IMR-90 (cell line): ENCODE data around the gene TET1. TPM values are rescaled to one million over a fixed set of nuclear protein-coding genes. Genes with fewer than 3 reads are reported as not detected.
"Not testable (repeated sequence)": the region's sequence is repeated elsewhere in the genome, so short reads cannot be mapped to it uniquely, and the experiment has no call there.

Experiments
- ATAC-seq: fragments of 200-7000 bp; cut with Tn5 transposase; 2 replicates; pipeline ENCODE4 v1.9.1; 2020; ENCODE audit warnings: low read depth, mild to moderate bottlenecking, moderate library complexity
- BruUV-seq: library from RNA; stranded (reverse); fragments of 400-500 nt; replicated peaks from 2 replicates; lab custom pipeline; 2021; lab: Mats Ljungman, UMichigan
- CTCF ChIA-PET: fragments of 300-600 bp; formaldehyde crosslinking; extraction: SDS; loops from one replicate; lab custom pipeline; 2021; ENCODE audit warnings: antibody characterized with exemption; lab: Yijun Ruan, JAX
- POLR2A ChIA-PET: fragments of 300-600 bp; sonication (Branson Sonifier 250); formaldehyde crosslinking; loops from one replicate; lab custom pipeline; 2022; ENCODE audit warnings: antibody characterized with exemption; ENCODE audit not compliant: unreplicated experiment; lab: Charles Lee
- DNase-seq: peaks from one replicate; pipeline ENCODE4 v3.0.0; 2013
- H2AFZ ChIP-seq: replicated peaks from 2 replicates; pipeline ENCODE3; 2013; ENCODE audit warnings: low read length, mild to moderate bottlenecking; ENCODE audit not compliant: poor library complexity
- H2AK5ac ChIP-seq: 2 replicates; pipeline ENCODE4 v1.6.1; 2013; ENCODE audit warnings: low read depth, low read length, inconsistent platforms
- H2AK9ac ChIP-seq: replicated peaks from 2 replicates; pipeline ENCODE3; 2013; ENCODE audit warnings: mild to moderate bottlenecking, low read depth, low read length, moderate library complexity; ENCODE audit not compliant: poor library complexity
- H2BK120ac ChIP-seq: 2 replicates; pipeline ENCODE4 v1.6.1; 2013; ENCODE audit warnings: low read depth, low read length, inconsistent platforms
- H2BK15ac ChIP-seq: 3 replicates; pipeline ENCODE4 v1.6.1; 2013; ENCODE audit warnings: low read depth, low read length, inconsistent platforms
- H2BK20ac ChIP-seq: 2 replicates; pipeline ENCODE4 v1.6.1; 2013; ENCODE audit warnings: low read depth, mild to moderate bottlenecking, inconsistent platforms, low read length, moderate library complexity
- H2BK5ac ChIP-seq: 2 replicates; pipeline ENCODE4 v1.6.1; 2013; ENCODE audit warnings: mild to moderate bottlenecking, low read depth, low read length, inconsistent platforms; ENCODE audit not compliant: poor library complexity, severe bottlenecking
- H3K14ac ChIP-seq: replicated peaks from 2 replicates; pipeline ENCODE4 v1.6.1; 2013; ENCODE audit warnings: low read depth, low read length, inconsistent platforms
- H3K18ac ChIP-seq: 2 replicates; pipeline ENCODE4 v1.6.1; 2013; ENCODE audit warnings: low read depth, low read length, control low read depth
- H3K23ac ChIP-seq: 2 replicates; pipeline ENCODE4 v1.6.1; 2013; ENCODE audit warnings: low read depth, low read length, inconsistent platforms
- H3K27ac ChIP-seq: 2 replicates; pipeline ENCODE4 v1.5.1; 2013; ENCODE audit warnings: mild to moderate bottlenecking, control low read depth, low read length; ENCODE audit not compliant: insufficient read depth
- H3K27me3 ChIP-seq: 2 replicates; pipeline ENCODE4 v1.6.1; 2013; ENCODE audit warnings: low read length; ENCODE audit not compliant: control insufficient read depth, insufficient read depth
- H3K36me3 ChIP-seq: 2 replicates; pipeline ENCODE4 v1.6.1; 2013; ENCODE audit warnings: low read length, mixed read lengths; ENCODE audit not compliant: control insufficient read depth, insufficient read depth
- H3K4ac ChIP-seq: 2 replicates; pipeline ENCODE4 v1.6.1; 2013; ENCODE audit warnings: low read depth, low read length, inconsistent platforms
- H3K4me1 ChIP-seq: 2 replicates; pipeline ENCODE4 v1.6.1; 2013; ENCODE audit warnings: low read length, mixed read lengths; ENCODE audit not compliant: control insufficient read depth, insufficient read depth
- H3K4me2 ChIP-seq: 2 replicates; pipeline ENCODE4 v1.6.1; 2013; ENCODE audit warnings: low read depth, mild to moderate bottlenecking, control low read depth, low read length, moderate library complexity
- H3K4me3 ChIP-seq: 2 replicates; pipeline ENCODE4 v1.5.1; 2013; ENCODE audit warnings: low read depth, mild to moderate bottlenecking, control low read depth, low read length, moderate library complexity; ENCODE audit not compliant: insufficient read depth
- H3K56ac ChIP-seq: 2 replicates; pipeline ENCODE4 v1.6.1; 2013; ENCODE audit warnings: low read length, inconsistent platforms; ENCODE audit not compliant: insufficient read depth; ENCODE audit errors: extremely low read depth
- H3K79me1 ChIP-seq, 2 experiments: 2 replicates each; pipeline ENCODE4 v1.6.1; 2013; ENCODE audit warnings: low read length in 2 of 2, inconsistent platforms in 1 of 2, low read depth in 1 of 2
- H3K9ac ChIP-seq: 2 replicates; pipeline ENCODE4 v1.6.1; 2013; ENCODE audit warnings: low read depth, low read length, control low read depth
- H3K9me1 ChIP-seq: 2 replicates; pipeline ENCODE4 v1.6.1; 2013; ENCODE audit warnings: low read length, inconsistent platforms; ENCODE audit not compliant: insufficient read depth
- H3K9me3 ChIP-seq: 2 replicates; pipeline ENCODE4 v1.6.1; 2013; ENCODE audit warnings: low read length; ENCODE audit not compliant: control insufficient read depth, insufficient read depth
- H4K20me1 ChIP-seq: 2 replicates; pipeline ENCODE4 v1.6.1; 2013; ENCODE audit warnings: low read length, inconsistent platforms; ENCODE audit not compliant: insufficient read depth
- H4K5ac ChIP-seq: 2 replicates; pipeline ENCODE4 v1.6.1; 2013; ENCODE audit warnings: mild to moderate bottlenecking, low read depth, low read length, control low read depth
- H4K8ac ChIP-seq, 2 experiments: 2 replicates each; pipeline ENCODE4 v1.6.1; 2013; ENCODE audit warnings: low read depth in 2 of 2, low read length in 2 of 2, control low read depth in 1 of 2, inconsistent platforms in 1 of 2
- H4K91ac ChIP-seq: 2 replicates; pipeline ENCODE4 v1.6.1; 2013; ENCODE audit warnings: low read depth, low read length, inconsistent platforms; ENCODE audit not compliant: insufficient read depth
- WGBS, 2 experiments: methylation state at CpG; one replicate each; pipeline versions ENCODE4 v1.1.5 to v1.1.7; 2013; ENCODE audit warnings: missing lambda C conversion rate in 2 of 2; ENCODE audit not compliant: insufficient read length in 1 of 2; ENCODE audit errors: extremely low coverage in 2 of 2; 5-methylcytosine and 5-hydroxymethylcytosine counted together
- dilution Hi-C: fragments of 300-500 bp; cut with HindIII; formaldehyde crosslinking; loops from one replicate; pipeline ENCODE4 v1.14.3; 2018; ENCODE audit warnings: low sequenced_read_pairs; ENCODE audit not compliant: unreplicated experiment
- in situ Hi-C: fragments of 300-500 bp; cut with MboI; formaldehyde crosslinking; loops from 3 replicates; pipeline ENCODE4 v1.14.3; 2019; ENCODE audit warnings: low sequenced_read_pairs, inconsistent platforms, mixed read lengths
- intact Hi-C: fragments of 100-400 bp; cut with micrococcal nuclease; formaldehyde crosslinking; loops from 2 replicates; pipeline ENCODE4 v1.10.0; 2022
- polyA plus RNA-seq, 3 experiments: library from polyadenylated mRNA; depleted of rRNA; stranded (reverse); fragments of >200 nt; gene quantifications; 2 replicates each; pipeline ENCODE4 v1.2.3, GENCODE V29; 2012; ENCODE audit warnings: low replicate concordance in 1 of 3
- total RNA-seq: library from RNA; depleted of rRNA; stranded (reverse); fragments of >200 nt; gene quantifications from 2 replicates; pipeline ENCODE4 v1.2.3, GENCODE V29; 2012

Gene TET1
- total and polyA plus RNA-seq, 2 of the 4 experiments (the other 2 are of a cell fraction) = 1.0 to 4.3 TPM

- CTCF ChIA-PET = not testable (repeated sequence)
Observed at GRCh38 chr10:68610023-68610422, 49.9 kb downstream of the TET1 start.

More at GRCh38 chr10:68610023-68610422, 49.9 kb downstream of the TET1 start:
- H2AK9ac ChIP-seq, POLR2A ChIA-PET, H3K9me1 ChIP-seq, H2BK5ac ChIP-seq, in situ Hi-C loops, dilution Hi-C loops, H2AK5ac ChIP-seq, H2AFZ ChIP-seq, ATAC-seq, H3K23ac ChIP-seq, H3K9me3 ChIP-seq, intact Hi-C loops, H3K4me1 ChIP-seq, BruUV-seq, H3K36me3 ChIP-seq, H3K9ac ChIP-seq, H3K14ac ChIP-seq, H2BK120ac ChIP-seq, H3K4me2 ChIP-seq, H4K8ac ChIP-seq, DNase-seq, H3K27ac ChIP-seq, H3K4ac ChIP-seq, H2BK15ac ChIP-seq, H4K20me1 ChIP-seq, H3K56ac ChIP-seq, H3K4me3 ChIP-seq, H4K91ac ChIP-seq, H2BK20ac ChIP-seq, H3K18ac ChIP-seq, H4K5ac ChIP-seq, H3K27me3 ChIP-seq: not testable (repeated sequence)
- peaks cover 13 to 33% of the 10 kb centered on the region in 2 experiments for H3K79me1 ChIP-seq
- 96% methylated on average over 4 of the region's 10 CpGs; no CpG with 5 or more reads in 1 of the 2 experiments for WGBS, 2 experiments
